H9 (cell line): Measurements from ENCODE around the gene MORC2. TPM values are rescaled to one million over a fixed set of nuclear protein-coding genes. Genes with fewer than 3 reads are reported as not detected.
A peak's percentile ranks its signal among the peaks of the same experiment; 100 is the strongest.

ENCODE experiments used
- DNase-seq: peaks from one replicate; pipeline ENCODE4 v3.0.0-alpha.2; 2017
- H2AFZ ChIP-seq: one replicate; pipeline ENCODE4 v1.6.1; 2013; ENCODE audit warnings: mild to moderate bottlenecking, low read length, control low read depth, moderate library complexity
- H2AK5ac ChIP-seq: 2 replicates; pipeline ENCODE4 v1.6.1; 2013; ENCODE audit warnings: low read length, control low read depth, mixed read lengths; ENCODE audit not compliant: insufficient read length
- H2BK120ac ChIP-seq: one replicate; pipeline ENCODE4 v1.6.1; 2013; ENCODE audit warnings: low read depth, mild to moderate bottlenecking, low read length, control low read depth, inconsistent platforms; ENCODE audit not compliant: poor library complexity, severe bottlenecking
- H2BK12ac ChIP-seq: 2 replicates; pipeline ENCODE4 v1.6.1; 2013; ENCODE audit warnings: low read length, control low read depth, mixed read lengths, low read depth; ENCODE audit not compliant: insufficient read length
- H2BK15ac ChIP-seq: 2 replicates; pipeline ENCODE4 v1.6.1; 2013; ENCODE audit warnings: low read depth, low read length, control low read depth
- H2BK20ac ChIP-seq: one replicate; pipeline ENCODE4 v1.6.1; 2013; ENCODE audit warnings: low read depth, mild to moderate bottlenecking, low read length, control low read depth, inconsistent platforms; ENCODE audit not compliant: poor library complexity, severe bottlenecking
- H2BK5ac ChIP-seq: 2 replicates; pipeline ENCODE4 v1.6.1; 2013; ENCODE audit warnings: low read length, control low read depth, mixed read lengths; ENCODE audit not compliant: insufficient read length
- H3K14ac ChIP-seq: 2 replicates; pipeline ENCODE4 v1.6.1; 2013; ENCODE audit warnings: low read length, control low read depth; ENCODE audit not compliant: insufficient read depth
- H3K18ac ChIP-seq: 2 replicates; pipeline ENCODE4 v1.6.1; 2013; ENCODE audit warnings: low read depth, mild to moderate bottlenecking, mixed read lengths, low read length, control low read depth; ENCODE audit not compliant: insufficient read length
- H3K23ac ChIP-seq: 2 replicates; pipeline ENCODE4 v1.6.1; 2013; ENCODE audit warnings: low read length, control low read depth, mixed read lengths, low read depth; ENCODE audit not compliant: insufficient read length
- H3K23me2 ChIP-seq: 2 replicates; pipeline ENCODE4 v1.6.1; 2013; ENCODE audit warnings: low read depth, mild to moderate bottlenecking, mixed read lengths, low read length, control low read depth; ENCODE audit not compliant: insufficient read length, poor library complexity, severe bottlenecking
- H3K27ac ChIP-seq: 2 replicates; pipeline ENCODE4 v1.5.1; 2013; ENCODE audit warnings: low read length, control low read depth, mixed read lengths, low read depth; ENCODE audit not compliant: insufficient read length
- H3K27me3 ChIP-seq: 2 replicates; pipeline ENCODE4 v1.6.1; 2013; ENCODE audit warnings: low read length, control low read depth, inconsistent platforms; ENCODE audit not compliant: insufficient read depth
- H3K4ac ChIP-seq: 2 replicates; pipeline ENCODE4 v1.6.1; 2013; ENCODE audit warnings: low read depth, mild to moderate bottlenecking, control low read depth, inconsistent platforms, low read length, moderate library complexity
- H3K4me1 ChIP-seq: 2 replicates; pipeline ENCODE4 v1.6.1; 2013; ENCODE audit warnings: low read length, control low read depth, inconsistent platforms; ENCODE audit not compliant: insufficient read depth
- H3K4me2 ChIP-seq: 2 replicates; pipeline ENCODE4 v1.6.1; 2013; ENCODE audit warnings: low read length, control low read depth, mixed read lengths; ENCODE audit not compliant: insufficient read length, insufficient read depth
- H3K56ac ChIP-seq: 2 replicates; pipeline ENCODE4 v1.6.1; 2013; ENCODE audit warnings: low read depth, mild to moderate bottlenecking, mixed read lengths, low read length, control low read depth; ENCODE audit not compliant: insufficient read length
- H3K79me1 ChIP-seq: 2 replicates; pipeline ENCODE4 v1.6.1; 2013; ENCODE audit warnings: low read depth, mild to moderate bottlenecking, moderate library complexity, low read length, control low read depth, inconsistent platforms; ENCODE audit not compliant: insufficient read depth, poor library complexity, severe bottlenecking
- H3K79me2 ChIP-seq: 2 replicates; pipeline ENCODE4 v1.6.1; 2013; ENCODE audit warnings: low read length, control low read depth, inconsistent platforms; ENCODE audit not compliant: insufficient read depth
- H3K9ac ChIP-seq: 2 replicates; pipeline ENCODE4 v1.6.1; 2013; ENCODE audit warnings: low read length, control low read depth, mixed read lengths; ENCODE audit not compliant: insufficient read length; ENCODE audit errors: extremely low read depth
- H3K9me3 ChIP-seq: one replicate; pipeline ENCODE4 v1.6.1; 2013; ENCODE audit warnings: low read depth, low read length, inconsistent platforms; ENCODE audit not compliant: control insufficient read depth
- H3T11ph ChIP-seq: one replicate; pipeline ENCODE4 v1.6.1; 2013; ENCODE audit warnings: mild to moderate bottlenecking, low read length, control low read depth, inconsistent platforms
- H4K20me1 ChIP-seq: one replicate; pipeline ENCODE4 v1.6.1; 2013; ENCODE audit not compliant: control insufficient read depth, insufficient read length, insufficient read depth
- H4K5ac ChIP-seq: 2 replicates; pipeline ENCODE4 v1.6.1; 2013; ENCODE audit warnings: low read depth, mild to moderate bottlenecking, mixed read lengths, low read length, control low read depth; ENCODE audit not compliant: insufficient read length
- H4K8ac ChIP-seq: replicated peaks from 2 replicates; pipeline ENCODE4 v1.6.1; 2013; ENCODE audit warnings: low read length, control low read depth, mixed read lengths, low read depth; ENCODE audit not compliant: insufficient read length
- H4K91ac ChIP-seq: 2 replicates; pipeline ENCODE4 v1.6.1; 2013; ENCODE audit warnings: low read depth, mild to moderate bottlenecking, moderate library complexity, mixed read lengths, low read length, control low read depth; ENCODE audit not compliant: insufficient read length
- H3K27ac Mint-ChIP-seq, 3 experiments: 2 replicates in 2 of 3; 3 replicates in 1 of 3; pipeline ENCODE4 v1.8.0; 2020 to 2021; ENCODE audit warnings: mixed read lengths in 3 of 3, mild to moderate bottlenecking in 1 of 3, moderate library complexity in 1 of 3
- H3K27me3 Mint-ChIP-seq: 2 replicates; pipeline ENCODE4 v1.8.0; 2021; ENCODE audit warnings: low read depth, mild to moderate bottlenecking, moderate library complexity, mixed read lengths
- H3K36me3 Mint-ChIP-seq, 3 experiments: 2 replicates in 2 of 3; 3 replicates in 1 of 3; pipeline ENCODE4 v1.8.0; 2020 to 2021; ENCODE audit warnings: low read depth in 3 of 3, mixed read lengths in 3 of 3; ENCODE audit not compliant: insufficient read depth in 1 of 3
- H3K4me1 Mint-ChIP-seq, 2 experiments: 2 replicates each; pipeline ENCODE4 v1.8.0; 2020; ENCODE audit warnings: mixed read lengths in 2 of 2
- H3K4me3 Mint-ChIP-seq, 2 experiments: 2 replicates in 1 of 2; 3 replicates in 1 of 2; pipeline ENCODE4 v1.8.0; 2020 to 2021; ENCODE audit warnings: mild to moderate bottlenecking in 2 of 2, mixed read lengths in 2 of 2, moderate library complexity in 1 of 2
- H3K9me3 Mint-ChIP-seq, 2 experiments: 2 replicates in 1 of 2; 3 replicates in 1 of 2; pipeline ENCODE4 v1.8.0; 2020; ENCODE audit warnings: mild to moderate bottlenecking in 2 of 2, mixed read lengths in 2 of 2, moderate library complexity in 1 of 2
- CTCF ChIP-seq: fragments of 200-600 bp; sonication (generic); conservative IDR thresholded peaks from 3 replicates; pipeline ENCODE4 v1.8.0; 2021; ENCODE audit warnings: antibody characterized with exemption, mild to moderate bottlenecking
- WGBS: extraction: QIAGEN DNeasy Blood & Tissue Kit; methylation state at CpG from one replicate; pipeline ENCODE4 v1.1.7; 2013; ENCODE audit warnings: missing lambda C conversion rate, low lambda C conversion rate, mixed read lengths; ENCODE audit not compliant: insufficient read length; ENCODE audit errors: extremely low coverage; 5-methylcytosine and 5-hydroxymethylcytosine counted together
- total RNA-seq: library from RNA; stranded (reverse); gene quantifications from 2 replicates; pipeline ENCODE4 v1.2.1, GENCODE V29; 2021

The MORC2 gene
- total RNA-seq, 1 experiment from 2014 or later, result 37.4 TPM

- H3K9me3 ChIP-seq, result no peaks in the 10 kb centered on the region
- WGBS, result no CpG with 5 or more reads among the region's 4 CpGs
- H2BK12ac ChIP-seq, result no peak overlapping the region
- no peak overlapping the region for H3K27ac Mint-ChIP-seq
- H2BK5ac ChIP-seq, result no peak overlapping the region
- H2BK20ac ChIP-seq, result no peak overlapping the region
- H3K79me1 ChIP-seq, result peaks cover 4% of the 10 kb centered on the region
- DNase-seq, result no peak
- no peak overlapping the region for H3K4ac ChIP-seq
- H3K18ac ChIP-seq, result no peak overlapping the region
- H3K4me1 Mint-ChIP-seq, result peaks cover 17 to 32% of the 10 kb centered on the region in 2 experiments
- peaks cover 12 to 18% of the 10 kb centered on the region in 2 experiments; a peak in 4 of 5 replicates for H3K9me3 Mint-ChIP-seq
- no peak overlapping the region for H3K23ac ChIP-seq
- no peak overlapping the region for H4K91ac ChIP-seq
- no peaks in the 10 kb centered on the region for H3K27me3 ChIP-seq
- H4K8ac ChIP-seq, result no peak overlapping the region
- no peaks in the 10 kb centered on the region for H3K4me1 ChIP-seq
- peaks cover 4% of the 10 kb centered on the region for H3K23me2 ChIP-seq
- H3K9ac ChIP-seq, result no peak overlapping the region
- TF ChIP-seq CTCF, result no peak
- no peaks in the 10 kb centered on the region for H4K20me1 ChIP-seq
- H2BK15ac ChIP-seq, result no peak overlapping the region
- H4K5ac ChIP-seq, result no peak overlapping the region
- no peak overlapping the region for H2AK5ac ChIP-seq
- H3K36me3 Mint-ChIP-seq, result peaks cover 22 to 37% (median 32%) of the 10 kb centered on the region in 3 experiments
- H3K4me2 ChIP-seq, result peak overlapping the region; percentile 14
- no peak overlapping the region for H3K56ac ChIP-seq
- peaks cover 8% of the 10 kb centered on the region for H3K27me3 Mint-ChIP-seq
- H3T11ph ChIP-seq, result no peak overlapping the region
- no peak overlapping the region for H2BK120ac ChIP-seq
- peaks cover 26% of the 10 kb centered on the region; the same call in 1 of the 2 replicates for H3K79me2 ChIP-seq
- no peak overlapping the region for H3K27ac ChIP-seq
- no peak overlapping the region for H2AFZ ChIP-seq
- peak overlapping the region in 1 of 2 experiments; percentile 18; a peak in 2 of 5 replicates for H3K4me3 Mint-ChIP-seq
- H3K14ac ChIP-seq, result no peak overlapping the region
Measured at GRCh38 chr22:30964858-30965257, 3.7 kb downstream of the MORC2 start.
